BJ (cell line): ENCODE results near the gene C14orf132. TPM values are rescaled to one million over a fixed set of nuclear protein-coding genes. Genes with fewer than 3 reads are reported as not detected.

Source experiments
- CTCF ChIA-PET: fragments of 350-600 bp; formaldehyde crosslinking; extraction: SDS; loops from one replicate; lab custom pipeline; 2021; ENCODE audit warnings: antibody characterized with exemption, inconsistent platforms; lab: Yijun Ruan, JAX
- POLR2A ChIA-PET: fragments of 300-600 bp; sonication (Branson Sonifier 250); formaldehyde crosslinking; extraction: SDS; loops from one replicate; lab custom pipeline; 2021; ENCODE audit warnings: antibody characterized with exemption; lab: Charles Lee
- DNase-seq: peaks from one replicate; pipeline ENCODE4 v3.0.0-alpha.2; 2011; ENCODE audit warnings: low read depth
- H3K27me3 ChIP-seq: 2 replicates; pipeline ENCODE4 v1.6.0; 2011; ENCODE audit warnings: low read length; ENCODE audit not compliant: control insufficient read depth, insufficient read depth
- H3K36me3 ChIP-seq: 2 replicates; pipeline ENCODE4 v1.5.1; 2011; ENCODE audit warnings: low read length; ENCODE audit not compliant: control insufficient read depth, insufficient read depth
- H3K4me3 ChIP-seq: 2 replicates; pipeline ENCODE4 v1.5.1; 2011; ENCODE audit warnings: low read depth, mild to moderate bottlenecking, control low read depth, low read length
- CTCF ChIP-seq: IDR thresholded peaks from 2 replicates; pipeline ENCODE4 v1.5.1; 2011; ENCODE audit warnings: low read depth, mild to moderate bottlenecking, control low read depth, inconsistent platforms, low read length, moderate library complexity; ENCODE audit not compliant: insufficient read depth
- polyA minus RNA-seq: library from RNA; depleted of rRNA, polyadenylated mRNA; stranded (reverse); fragments of >200 nt; gene quantifications from 2 replicates; pipeline ENCODE4 v1.2.3, GENCODE V29; 2011; rRNA and poly(A)+ RNA removed
- polyA plus RNA-seq: library from polyadenylated mRNA; depleted of rRNA; stranded (reverse); fragments of >200 nt; gene quantifications from 2 replicates; pipeline ENCODE4 v1.2.3, GENCODE V29; 2011; rRNA removed

Gene C14orf132
- polyA plus RNA-seq (13.2 and 13.9 TPM in 2 replicates), polyA minus RNA-seq (10.9 and 11.1 TPM in 2 replicates)

DNA sequence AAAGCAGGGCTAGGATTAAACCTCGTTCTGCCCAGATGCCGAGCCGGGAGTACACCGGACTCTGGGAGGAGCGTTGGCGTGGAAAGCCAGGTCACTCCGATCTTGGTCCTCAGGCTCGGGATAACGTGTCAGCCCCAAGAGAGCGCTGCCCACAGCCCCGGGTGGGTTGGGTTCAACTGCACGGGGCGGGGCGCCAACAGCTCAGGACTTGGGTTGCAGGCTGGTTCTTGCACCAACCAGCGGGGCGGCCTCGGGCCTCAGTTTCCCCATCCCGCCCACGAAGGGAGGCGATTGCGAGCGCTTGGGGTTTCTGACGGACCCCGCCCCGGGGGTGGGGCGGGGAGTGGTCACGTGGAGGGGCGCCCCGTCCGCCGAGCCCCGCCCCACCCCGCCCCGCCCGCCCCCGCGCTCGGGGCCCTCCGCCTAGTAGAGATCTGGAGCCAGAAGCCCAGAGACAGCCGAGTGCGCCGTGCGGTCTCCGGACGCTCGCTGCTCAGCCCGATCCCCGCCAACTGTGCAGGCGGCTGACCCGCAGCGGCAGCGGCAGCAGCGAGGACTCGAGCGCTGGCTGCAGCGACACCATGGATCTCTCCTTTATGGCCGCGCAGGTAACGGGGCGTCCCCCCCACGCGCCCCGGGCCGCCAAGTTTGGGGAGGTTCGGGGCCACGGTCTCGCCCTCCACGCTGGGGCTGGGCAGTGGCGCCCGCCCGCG is at the start of gene C14orf132:
C14orf132 (plus strand) TSS at position 443 of the 713 bp plus-strand sequence; CDS start at position 582, 139 bp downstream.
- Histone ChIP-seq H3K36me3 (peaks cover 2% of the 10 kb centered on the region), H3K4me3 (peak within 1 kb of the TSS; percentile 96), H3K27me3 (peaks cover 7% of the 10 kb centered on the region)
- POLR2A ChIA-PET: no interaction called here
- TF ChIP-seq CTCF: no peak
- CTCF ChIA-PET: interaction anchor here (1.2 kb wide), 1 partner anchor 59 kb away, joined by 3 read pairs; no protein-coding TSS in a partner anchor
- no peak for DNase-seq

DNA sequence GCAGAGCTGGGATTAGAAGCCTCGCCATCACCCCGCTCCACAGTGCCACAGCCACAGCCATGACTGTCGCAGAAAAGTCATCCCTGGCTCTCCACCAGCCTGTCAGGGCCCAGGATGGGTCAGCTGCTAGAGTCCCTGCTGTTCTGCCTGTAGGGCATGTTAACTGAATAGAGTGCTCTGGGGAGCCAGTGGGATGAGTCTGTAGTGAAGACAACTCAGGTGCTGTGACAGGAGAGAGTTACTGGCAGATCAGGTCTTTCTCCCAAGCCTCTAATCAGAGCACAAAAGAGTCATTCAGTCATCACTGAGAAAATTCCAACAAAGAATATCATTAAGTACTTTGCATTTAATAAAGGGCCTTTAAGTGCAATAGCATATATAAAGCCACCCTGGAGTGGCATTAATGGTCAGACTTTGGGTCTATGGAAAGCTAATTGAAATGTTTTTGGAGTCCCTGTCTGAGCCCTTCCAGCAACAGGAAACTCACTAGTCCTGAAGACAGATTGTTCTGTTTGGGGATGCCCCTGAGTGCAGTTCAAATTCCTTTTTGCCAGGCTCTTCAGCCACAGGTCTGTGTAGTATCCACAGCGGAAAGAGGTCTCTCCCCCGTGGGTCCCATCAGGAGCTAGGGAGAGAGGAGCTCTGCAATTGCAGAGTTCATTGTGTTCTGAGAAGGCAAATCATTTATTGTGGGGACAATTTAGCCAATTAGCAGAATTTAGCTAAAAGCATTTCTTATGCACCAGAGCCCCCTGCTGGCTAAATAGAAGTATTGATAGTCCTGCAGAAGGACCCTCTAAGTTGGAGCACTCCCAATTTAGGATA is 45.2 kb upstream of the C14orf132 start:
- no peaks in the 10 kb centered on the region for H3K27me3 ChIP-seq
- H3K36me3 ChIP-seq: no peaks in the 10 kb centered on the region
- no peak overlapping the region for H3K4me3 ChIP-seq
- ChIA-PET CTCF (interaction anchor here (0.6 to 11.1 kb wide), 23 partner anchors 9 to 568 kb away, joined by 3 to 194 read pairs (median 4); no protein-coding TSS in a partner anchor), POLR2A (no interaction called here)
- peak; percentile 78 for TF ChIP-seq CTCF
- no peak for DNase-seq

- no peak for DNase-seq
Observed at GRCh38 chr14:95994593-95994928, 44.6 kb upstream of the C14orf132 start.

GRCh38 chr14:95998656-95999055 is 40.5 kb upstream of the C14orf132 start:
- TF ChIP-seq CTCF: peak; percentile 48
- H3K36me3 ChIP-seq: no peaks in the 10 kb centered on the region
- H3K27me3 ChIP-seq: peaks cover 2% of the 10 kb centered on the region; the same call in 1 of the 2 replicates
- ChIA-PET POLR2A (no interaction called here), CTCF (interaction anchor here (0.6 to 11.1 kb wide), 22 partner anchors 8 to 687 kb away, joined by 3 to 194 read pairs (median 6); no protein-coding TSS in a partner anchor)
- DNase-seq: peak; percentile 1
- no peak overlapping the region for H3K4me3 ChIP-seq

More at GRCh38 chr14:95994593-95994928, 44.6 kb upstream of the C14orf132 start:
- no peak overlapping the region for H3K4me3 ChIP-seq
- CTCF ChIA-PET: interaction anchor here (0.6 to 11.1 kb wide), 21 partner anchors 9 to 569 kb away, joined by 3 to 194 read pairs (median 4); no protein-coding TSS in a partner anchor
- H3K27me3 ChIP-seq: no peaks in the 10 kb centered on the region
- H3K36me3 ChIP-seq: no peaks in the 10 kb centered on the region
- no peak for TF ChIP-seq CTCF
- POLR2A ChIA-PET: no interaction called here
